Activated gamma-delta T cell treated with anti-CD3 and anti-CD28 coated beads, Interleukin-2, amount 50 U/mL, for 16 hours (primary cell): Measurements from ENCODE around the gene ADSS1.

Experiments used
- DNase-seq: peaks from one replicate; pipeline ENCODE4 v3.0.0-alpha.2; 2020; ENCODE audit warnings: low read depth

Gene ADSS1

GRCh38 chr14:104782808-104783139 lies 58.7 kb downstream of the ADSS1 start:
- DNase-seq = no peak

GRCh38 chr14:104783484-104784217 lies 59.6 kb downstream of the ADSS1 start:
- no peak for DNase-seq

- DNase-seq = no peak
These were observed 60.2 kb downstream of the ADSS1 start for GRCh38 chr14:104784218-104784568.

- no peak for DNase-seq
These were observed 61.0 kb downstream of the ADSS1 start for GRCh38 chr14:104784846-104785707.

- no peak for DNase-seq
These were observed 61.7 kb downstream of the ADSS1 start for GRCh38 chr14:104785708-104786080.

- DNase-seq = no peak
These were observed 62.1 kb downstream of the ADSS1 start for GRCh38 chr14:104786091-104786586.

GRCh38 chr14:104786726-104787675 lies 63.0 kb downstream of the ADSS1 start:
- DNase-seq = no peak

GRCh38 chr14:104787736-104788135 lies 63.7 kb downstream of the ADSS1 start:
- DNase-seq = no peak

- no peak for DNase-seq
These were observed 64.3 kb downstream of the ADSS1 start for GRCh38 chr14:104788161-104788818.

GRCh38 chr14:104788873-104789663 lies 65.0 kb downstream of the ADSS1 start:
- DNase-seq = no peak

- no peak for DNase-seq
These were observed 66.0 kb downstream of the ADSS1 start for GRCh38 chr14:104789752-104790743.

- DNase-seq = no peak
These were observed 67.4 kb downstream of the ADSS1 start for GRCh38 chr14:104791425-104791824.

GRCh38 chr14:104792101-104792884 lies 68.3 kb downstream of the ADSS1 start:
- no peak for DNase-seq

- no peak for DNase-seq
These were observed 69.1 kb downstream of the ADSS1 start for GRCh38 chr14:104792945-104793702.

- no peak for DNase-seq
These were observed 69.6 kb downstream of the ADSS1 start for GRCh38 chr14:104793703-104793959.

GRCh38 chr14:104794099-104794498 lies 70.1 kb downstream of the ADSS1 start:
- no peak for DNase-seq

GRCh38 chr14:104794631-104794992 lies 70.6 kb downstream of the ADSS1 start:
- DNase-seq = no peak

GRCh38 chr14:104794993-104795780 lies 71.2 kb downstream of the ADSS1 start, which contains the start of gene AKT1:
Gene AKT1, minus strand, starts transcription at chr14:104795748. Its CDS starts 3,105 bp downstream, at chr14:104792643.
- no peak for DNase-seq
